OCI-LY3 (cell line): ENCODE data around the gene CYP4A22.

Experiments
- EZH2phosphoT487 ChIP-seq: fragments of 200-600 bp; shearing (Covaris generic); IDR thresholded peaks from 2 replicates; pipeline ENCODE4 v1.6.1; 2018; ENCODE audit warnings: antibody characterized with exemption, mixed run types, low read depth
- TF ChIP-seq, protein P1 (sequence below): fragments of 200-600, 300-600 bp; sonication (generic); IDR thresholded peaks from 2 replicates; pipeline ENCODE4 v1.5.1; 2014; ENCODE audit warnings: antibody characterized with exemption, low read length, low read depth

DNA sequence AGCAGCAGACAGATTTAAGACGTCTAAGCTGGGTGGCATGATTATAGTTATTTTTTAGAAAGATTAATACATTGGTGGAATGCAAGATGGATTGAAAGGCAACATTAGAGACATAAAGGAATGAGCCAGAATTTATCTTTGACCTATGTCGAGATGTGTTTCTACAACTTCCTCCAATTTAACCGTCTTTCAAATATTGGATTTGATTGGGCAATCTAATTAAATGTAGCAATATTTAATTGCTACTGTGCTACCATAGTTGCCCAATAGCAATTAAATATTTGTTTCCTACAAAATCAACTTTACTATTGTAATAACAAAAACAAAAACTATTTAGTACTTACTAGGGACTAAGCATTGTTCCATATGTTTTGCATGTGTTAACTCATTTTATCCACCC lies 30.4 kb upstream of the CYP4A22 start:
- TF ChIP-seq, protein P1, sequence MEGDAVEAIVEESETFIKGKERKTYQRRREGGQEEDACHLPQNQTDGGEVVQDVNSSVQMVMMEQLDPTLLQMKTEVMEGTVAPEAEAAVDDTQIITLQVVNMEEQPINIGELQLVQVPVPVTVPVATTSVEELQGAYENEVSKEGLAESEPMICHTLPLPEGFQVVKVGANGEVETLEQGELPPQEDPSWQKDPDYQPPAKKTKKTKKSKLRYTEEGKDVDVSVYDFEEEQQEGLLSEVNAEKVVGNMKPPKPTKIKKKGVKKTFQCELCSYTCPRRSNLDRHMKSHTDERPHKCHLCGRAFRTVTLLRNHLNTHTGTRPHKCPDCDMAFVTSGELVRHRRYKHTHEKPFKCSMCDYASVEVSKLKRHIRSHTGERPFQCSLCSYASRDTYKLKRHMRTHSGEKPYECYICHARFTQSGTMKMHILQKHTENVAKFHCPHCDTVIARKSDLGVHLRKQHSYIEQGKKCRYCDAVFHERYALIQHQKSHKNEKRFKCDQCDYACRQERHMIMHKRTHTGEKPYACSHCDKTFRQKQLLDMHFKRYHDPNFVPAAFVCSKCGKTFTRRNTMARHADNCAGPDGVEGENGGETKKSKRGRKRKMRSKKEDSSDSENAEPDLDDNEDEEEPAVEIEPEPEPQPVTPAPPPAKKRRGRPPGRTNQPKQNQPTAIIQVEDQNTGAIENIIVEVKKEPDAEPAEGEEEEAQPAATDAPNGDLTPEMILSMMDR: no peak
- TF ChIP-seq EZH2phosphoT487: no peak
